Skin epidermis (tissue), 12 donors: Measurements from ENCODE around the gene POLR1D.

Source experiments
- H3K27ac ChIP-seq, 21 experiments: fragments of 200-600 bp; sonication (generic) in 11 of 21; one replicate each; pipeline ENCODE4 v1.5.0; 2020; ENCODE audit warnings: mild to moderate bottlenecking in 3 of 21, inconsistent platforms in 2 of 21, moderate library complexity in 2 of 21
- H3K4me3 ChIP-seq, 7 experiments: fragments of 200-600 bp; sonication (generic) in 2 of 7; one replicate each; pipeline ENCODE4 v1.5.0; 2020; ENCODE audit warnings: inconsistent platforms in 2 of 7, mild to moderate bottlenecking in 2 of 7, moderate library complexity in 1 of 7

POLR1D gene

GRCh38 chr13:27665333-27665732 is 43.6 kb downstream of the POLR1D start:
- peak overlapping the region in 1 of 21 experiments; percentile 56 for H3K27ac ChIP-seq
- H3K4me3 ChIP-seq = no peak overlapping the region

DNA sequence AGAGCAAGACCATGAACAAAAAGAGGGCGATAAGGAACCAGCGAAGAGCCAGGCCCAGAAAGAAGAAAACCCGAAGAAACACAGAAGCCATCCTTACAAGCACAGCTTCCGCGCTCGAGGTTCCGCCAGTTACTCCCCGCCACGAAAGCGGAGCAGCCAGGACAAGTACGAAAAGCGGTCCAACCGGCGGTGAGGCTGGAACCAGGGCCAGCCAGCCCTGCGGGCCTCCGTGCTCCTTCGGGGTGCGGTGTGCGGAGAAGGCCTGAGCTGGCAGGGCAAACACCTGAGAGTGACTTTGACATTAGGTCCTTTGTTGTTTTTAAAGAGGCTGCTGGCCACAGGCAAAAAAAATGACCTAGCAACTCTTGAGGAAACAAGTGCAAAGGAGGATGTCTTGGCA is 44.1 kb downstream of the POLR1D start:
- H3K27ac ChIP-seq = peak overlapping the region in 1 of 21 experiments; percentile 56
- no peak overlapping the region for H3K4me3 ChIP-seq

GRCh38 chr13:27666951-27667350 is 45.3 kb downstream of the POLR1D start:
- H3K4me3 ChIP-seq = no peak overlapping the region

GRCh38 chr13:27667946-27668345 is 46.3 kb downstream of the POLR1D start:
- H3K27ac ChIP-seq = no peak overlapping the region
- no peak overlapping the region for H3K4me3 ChIP-seq

More at GRCh38 chr13:27666951-27667350, 45.3 kb downstream of the POLR1D start:
- no peak overlapping the region for H3K27ac ChIP-seq

DNA sequence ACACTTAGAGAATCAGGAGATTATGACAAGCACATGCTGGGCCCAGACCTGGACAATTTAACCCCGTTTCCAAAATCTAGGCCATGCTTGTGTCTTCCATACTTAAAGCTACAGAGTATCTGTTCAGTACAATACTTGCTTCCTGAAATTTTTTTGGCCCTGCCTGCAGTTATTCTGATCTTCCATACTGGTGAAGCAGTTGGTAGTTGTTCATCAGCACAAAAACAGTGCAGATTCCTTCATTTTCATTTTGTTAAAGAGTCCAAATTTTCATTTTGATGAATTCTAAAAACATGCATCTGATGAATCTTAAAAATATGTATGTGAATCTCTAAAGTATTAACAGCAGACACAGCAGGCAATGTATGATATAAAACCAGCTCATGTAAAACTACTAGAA is 49.2 kb downstream of the POLR1D start:
- H3K4me3 ChIP-seq = no peak overlapping the region
- no peak overlapping the region for H3K27ac ChIP-seq

DNA sequence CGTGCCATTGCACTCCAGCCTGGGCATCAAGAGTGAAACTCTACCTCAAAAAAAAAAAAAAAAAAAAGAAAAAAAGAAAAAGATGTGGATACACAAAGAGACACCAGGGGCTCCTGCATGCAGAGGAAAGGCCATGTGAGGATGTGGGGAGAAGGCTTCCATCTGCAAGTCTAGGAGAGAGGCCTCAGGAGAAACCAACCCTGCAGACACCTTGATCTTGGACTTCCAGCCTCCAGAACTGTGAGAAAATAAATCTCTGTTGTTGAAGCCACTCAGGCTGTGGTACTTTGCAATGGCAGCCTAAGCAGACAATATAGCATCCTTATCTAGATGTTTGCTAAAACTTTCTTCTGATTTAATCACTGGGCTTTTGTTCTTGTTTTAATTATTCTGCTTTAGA is 50.3 kb downstream of the POLR1D start:
- no peak overlapping the region for H3K4me3 ChIP-seq

More for the DNA sequence above, 50.3 kb downstream of the POLR1D start:
- H3K27ac ChIP-seq = no peak overlapping the region
